ENCODE measurements around the gene SSC4D.
A peak's percentile ranks its signal among the peaks of the same experiment; 100 is the strongest.

- TF ChIP-seq POLR2A (IDR thresholded peaks at IDR 0.05) (peak; percentile 91 to 100), CTCF (IDR thresholded peaks at IDR 0.05) (no peak)
These were observed 50.9 kb downstream of the SSC4D start, which contains the start of gene YWHAG for GRCh38 chr7:76358481-76359110.
